ENCODE results near the gene DDT.
"Not testable (repeated sequence)": the region's sequence is repeated elsewhere in the genome, so short reads cannot be mapped to it uniquely, and the experiment has no call there.

DDT gene

DNA sequence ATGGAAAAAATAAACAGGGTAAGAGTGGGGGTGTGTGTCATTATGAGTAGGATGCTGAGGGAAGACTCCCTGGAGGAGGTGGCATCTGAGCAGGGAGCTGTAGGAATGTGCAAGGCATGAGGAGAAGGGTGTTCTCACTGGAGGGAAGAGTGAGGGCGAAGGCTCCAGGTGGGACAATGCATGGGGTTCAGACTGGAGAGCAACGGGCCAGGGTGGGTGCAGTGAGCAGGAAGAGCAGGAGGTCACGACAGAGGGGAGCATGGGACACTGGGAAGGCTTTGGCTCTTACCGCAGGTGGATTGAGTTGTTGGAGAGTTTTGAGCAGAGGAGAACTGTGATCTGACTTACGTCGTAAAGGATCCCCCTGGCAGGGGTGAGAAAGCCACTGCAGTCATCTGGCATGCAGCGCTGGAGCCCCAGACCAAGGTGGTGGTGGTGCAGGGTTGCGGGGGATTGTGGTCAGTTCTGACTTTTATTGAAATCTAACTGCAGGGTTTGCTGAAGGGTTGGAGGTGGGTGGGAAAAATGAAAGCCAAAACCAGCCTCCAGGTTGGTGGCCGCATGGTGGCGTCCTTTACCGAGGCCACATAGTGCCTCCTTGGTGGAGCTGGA lies 21.3 kb downstream of the DDT start:
- DNase-seq (ENCODE audit: low read depth in 2 of 2), result not testable (repeated sequence)

DNA sequence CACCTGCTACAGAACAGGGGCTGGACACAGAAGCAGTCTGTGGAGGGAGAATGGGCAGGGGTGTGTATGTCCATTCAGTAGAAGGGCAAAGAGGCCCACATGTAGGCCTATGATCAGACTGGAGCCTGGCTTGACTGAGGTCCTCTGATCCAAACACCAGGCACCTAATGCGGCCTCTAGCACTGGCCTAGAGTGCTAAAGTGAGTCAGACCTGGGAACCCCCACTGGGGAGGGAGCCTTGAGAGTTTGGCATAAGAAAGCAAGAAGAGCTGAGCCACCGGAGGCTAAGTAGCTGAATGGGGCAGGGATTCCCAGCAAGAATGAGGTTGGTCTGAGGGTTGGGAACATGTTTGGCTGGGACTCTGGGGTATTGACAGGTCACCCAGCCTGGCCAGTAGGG lies 22.9 kb downstream of the DDT start:
- not testable (repeated sequence) for DNase-seq (ENCODE audit: low read depth in 2 of 2)

DNA sequence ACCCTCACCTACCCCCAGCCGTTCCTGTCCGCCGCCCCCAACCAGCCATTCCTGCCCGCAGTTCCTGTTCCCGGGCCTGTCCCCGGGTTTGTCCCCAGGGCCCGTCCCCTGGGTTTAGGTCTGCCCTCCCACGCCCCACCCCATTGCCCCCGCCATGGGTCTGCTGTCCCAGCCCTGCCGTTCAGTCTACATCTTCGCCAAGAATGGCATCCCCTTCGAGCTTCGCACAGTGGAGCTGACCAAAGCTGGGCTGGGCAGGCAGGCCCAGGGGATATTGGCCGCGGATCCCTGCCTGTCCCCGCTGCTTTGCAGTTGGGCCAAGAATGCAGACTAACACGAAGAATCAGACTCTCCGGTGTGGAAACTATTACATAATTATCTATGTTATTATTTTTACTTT lies 24.5 kb downstream of the DDT start:
- DNase-seq (ENCODE audit: low read depth in 2 of 2), result not testable (repeated sequence)

DNA sequence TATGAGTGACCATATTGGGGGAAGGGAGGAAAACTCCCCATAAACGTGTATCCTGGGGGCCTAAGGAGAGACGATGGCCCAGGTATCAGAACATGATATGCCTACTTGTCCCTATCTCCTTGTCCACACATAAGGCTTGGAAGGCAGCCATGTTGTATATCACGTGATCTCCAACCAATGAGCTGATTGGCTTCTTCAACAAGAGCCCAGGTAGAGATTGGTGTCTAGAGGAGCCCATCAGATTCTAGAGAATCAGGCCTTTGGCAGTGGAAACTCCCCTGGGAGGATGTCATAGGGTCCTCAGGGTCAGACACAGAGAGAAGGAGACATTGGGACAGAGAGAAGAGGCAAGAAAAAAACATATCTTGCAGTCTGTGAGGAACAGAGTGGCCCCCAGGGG lies 26.9 kb downstream of the DDT start:
- not testable (repeated sequence) for DNase-seq (ENCODE audit: low read depth in 2 of 2)

DNA sequence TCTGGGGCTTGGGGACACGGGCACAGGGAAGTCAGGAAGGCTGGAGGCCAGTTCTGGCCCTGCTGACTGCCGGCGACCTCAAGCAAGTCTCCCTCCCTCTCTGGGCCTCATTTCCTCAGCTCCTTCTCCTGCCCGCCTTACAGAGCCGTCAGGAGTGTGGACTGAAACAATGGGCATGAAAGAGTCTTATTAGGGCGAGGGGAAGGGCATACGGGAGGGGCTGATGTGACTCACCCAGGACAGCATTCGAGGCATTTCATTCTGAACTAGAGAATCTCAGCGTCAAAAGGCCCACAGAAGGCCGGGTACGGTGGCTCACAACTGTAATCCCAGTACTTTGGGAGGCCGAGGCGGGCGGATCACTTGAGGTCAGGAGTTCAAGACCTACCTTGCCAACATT lies 34.1 kb downstream of the DDT start:
- DNase-seq (ENCODE audit: low read depth in 2 of 2), result not testable (repeated sequence)

DNA sequence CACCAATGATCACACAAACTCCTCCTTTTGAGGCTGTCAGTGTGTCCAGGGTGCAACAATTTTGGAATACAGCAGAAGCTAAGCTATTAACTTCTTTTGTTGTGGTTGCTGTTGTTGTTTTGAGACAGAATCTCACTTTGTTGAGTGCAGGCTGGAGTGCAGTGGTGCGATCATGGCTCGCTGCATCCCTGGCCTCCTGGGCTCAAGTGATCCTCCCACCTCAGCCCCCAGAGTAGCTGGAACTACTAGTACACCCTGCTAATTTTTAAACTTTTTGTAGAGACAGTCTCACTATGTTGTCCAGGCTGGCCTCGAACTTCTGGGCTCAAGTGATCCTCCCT lies 35.3 kb downstream of the DDT start:
- no peak for DNase-seq (ENCODE audit: low read depth in 2 of 2)

DNA sequence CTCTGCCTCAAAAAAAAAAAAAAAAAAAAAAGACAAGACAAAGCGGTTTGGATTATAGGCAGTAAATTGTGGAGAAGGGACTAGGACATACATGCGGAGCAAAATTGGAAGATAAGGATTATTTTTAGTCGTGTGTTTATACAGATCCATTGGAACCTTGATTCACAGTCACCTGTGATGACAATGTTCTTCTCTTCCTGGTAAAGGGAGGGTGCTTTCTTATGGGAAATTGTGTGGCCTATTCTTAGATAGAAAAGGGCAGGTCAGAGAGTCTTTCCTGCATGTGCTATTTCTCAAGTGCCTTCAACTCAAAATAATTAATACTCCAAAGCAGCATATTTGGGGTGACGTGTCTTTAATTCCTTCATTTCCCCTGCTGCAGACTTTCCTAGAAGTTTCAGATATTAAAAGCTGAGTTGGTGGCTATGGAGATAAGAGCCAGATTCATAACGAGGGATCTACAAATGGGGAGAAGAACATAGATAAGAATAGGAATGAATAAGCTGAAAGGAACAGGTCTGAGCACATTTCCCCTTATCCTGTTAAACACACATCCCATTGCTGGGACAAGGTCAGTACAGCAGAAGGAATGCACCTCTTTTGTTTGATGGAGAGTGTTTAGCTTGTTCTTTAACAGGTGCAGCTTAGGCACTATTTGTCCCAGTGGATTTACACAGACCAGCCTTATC lies 35.8 kb downstream of the DDT start:
- DNase-seq (ENCODE audit: low read depth in 2 of 2), result no peak

DNA sequence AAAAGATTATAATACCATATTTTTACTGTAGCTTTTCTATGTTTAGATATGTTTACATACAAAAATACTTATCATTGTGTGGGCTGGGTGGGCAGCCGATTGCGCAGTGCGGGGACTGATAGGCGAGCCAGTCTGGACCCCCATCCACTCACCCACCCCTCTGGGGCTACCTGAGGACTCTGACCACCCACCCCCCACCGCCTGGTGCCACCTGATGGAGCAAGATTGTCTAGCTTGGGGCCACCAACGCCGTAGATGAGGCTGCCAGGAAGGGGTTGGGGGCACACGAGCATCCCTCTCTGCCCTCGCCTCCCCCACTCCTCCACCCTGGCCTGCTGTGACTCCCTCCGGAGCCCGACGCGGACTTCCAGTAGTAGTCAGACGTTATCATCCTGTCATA lies 47.7 kb downstream of the DDT start:
- DNase-seq (ENCODE audit: low read depth in 2 of 2), result no peak

DNA sequence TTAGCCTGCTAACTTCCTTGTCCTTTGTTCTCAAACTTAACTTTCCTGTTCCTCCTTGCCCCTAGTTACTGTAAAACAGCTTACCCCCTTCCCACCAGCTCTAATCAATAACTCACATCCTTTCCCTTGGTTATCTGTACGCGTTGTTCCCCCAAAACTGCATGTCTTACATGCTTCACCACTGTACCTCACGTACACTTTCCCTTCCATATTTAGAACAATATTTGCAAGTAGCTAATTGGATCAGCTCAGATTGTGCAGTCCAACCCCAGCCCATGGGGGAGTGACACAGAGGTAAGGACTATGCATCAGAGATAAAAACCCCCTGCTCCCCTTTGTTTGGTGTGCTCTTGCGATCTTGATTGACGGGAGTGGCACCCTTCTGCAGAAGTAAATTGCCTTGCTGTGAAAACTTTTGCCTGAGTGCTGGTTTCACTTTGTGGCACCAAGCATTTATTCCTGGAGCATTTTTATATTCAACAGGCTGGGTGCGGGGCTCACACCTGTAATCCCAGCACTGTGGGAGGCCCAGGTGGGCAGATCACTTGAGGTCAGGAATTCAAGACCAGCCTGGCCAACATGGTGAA lies 49.1 kb downstream of the DDT start:
- DNase-seq (ENCODE audit: low read depth in 2 of 2), result no peak

DNA sequence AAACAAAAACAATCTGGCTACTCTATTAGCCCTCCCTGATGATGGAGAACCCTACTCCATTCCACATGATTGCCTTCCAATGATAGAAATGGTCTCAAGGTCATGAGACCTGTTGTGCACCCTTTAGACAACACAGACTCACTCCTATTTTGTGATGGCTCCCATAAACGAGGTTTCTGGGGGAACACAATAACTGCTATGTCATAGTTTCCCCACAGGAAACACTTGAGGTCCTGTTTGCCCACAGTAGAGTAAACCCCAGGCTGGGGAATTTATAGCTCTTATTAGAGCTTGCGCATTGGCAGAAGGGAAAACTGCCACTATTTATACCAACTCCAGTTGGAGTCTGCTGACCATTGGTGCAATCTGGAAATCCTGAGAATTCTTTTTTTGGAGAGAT lies 51.3 kb downstream of the DDT start:
- DNase-seq (ENCODE audit: low read depth in 2 of 2), result no peak

DNA sequence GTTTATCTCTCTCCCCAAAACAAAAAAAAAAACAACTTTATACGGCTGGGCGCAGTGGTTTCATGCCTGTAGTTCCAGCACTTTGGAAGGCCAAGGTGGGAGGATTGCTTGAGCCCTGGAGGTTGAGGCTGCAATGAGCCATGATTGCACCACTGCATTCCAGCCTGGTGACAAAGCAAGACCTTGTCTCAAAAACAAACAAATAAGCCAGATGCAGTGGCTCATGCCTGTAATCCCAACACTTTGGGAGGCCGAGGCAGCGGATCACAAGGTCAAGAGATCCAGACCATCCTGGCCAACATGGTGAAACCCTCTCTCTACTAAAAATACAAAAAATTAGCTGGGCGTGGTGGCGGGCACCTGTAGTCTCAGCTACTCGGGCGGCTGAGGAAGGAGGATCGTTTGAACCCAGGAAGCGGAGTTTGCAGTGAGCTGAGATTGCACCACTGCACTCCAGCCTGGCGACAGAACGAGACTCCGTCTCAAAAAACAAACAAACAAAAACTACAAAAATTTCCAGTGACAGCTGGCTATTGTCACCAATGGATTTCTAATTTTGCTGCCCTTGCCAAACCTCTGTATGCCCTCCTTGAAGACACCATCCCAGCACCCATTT lies 52.5 kb downstream of the DDT start:
- DNase-seq (ENCODE audit: low read depth in 2 of 2), result not testable (repeated sequence)

Measured in stimulated activated CD8-positive, alpha-beta memory T cell treated with anti-CD3 and anti-CD28 coated beads, Interleukin-7, amount 100 ng/mL, for 4 hours (primary cell).